ENCODE data around the gene WDPCP. TPM values are rescaled to one million over a fixed set of nuclear protein-coding genes. Genes with fewer than 3 reads are reported as not detected.

Gene WDPCP
- total RNA-seq, 1 donor from 2014 or later, result 14.1 TPM

- no peak overlapping the region for H3K4me3 Mint-ChIP-seq (ENCODE audit: low read depth)
- no peaks in the 10 kb centered on the region for H3K27me3 Mint-ChIP-seq
- H3K36me3 Mint-ChIP-seq (ENCODE audit: insufficient read depth), result peaks cover 26% of the 10 kb centered on the region
- DNase-seq (ENCODE audit: low spot score, unreplicated experiment), result no peak
- no peak for TF ChIP-seq CTCF (IDR thresholded peaks at IDR 0.05; ENCODE audit: unreplicated experiment)
- peaks cover 29% of the 10 kb centered on the region for H3K9me3 Mint-ChIP-seq (ENCODE audit: low read depth)
- no peak overlapping the region for H3K27ac Mint-ChIP-seq
- H3K4me1 Mint-ChIP-seq (ENCODE audit: low read depth), result no peaks in the 10 kb centered on the region
Observed at GRCh38 chr2:63465633-63466032, 122.6 kb downstream of the WDPCP start.

GRCh38 chr2:63463142-63463541 lies 125.1 kb downstream of the WDPCP start:
- Mint-ChIP-seq H3K4me3 (ENCODE audit: low read depth) (no peak overlapping the region), H3K27ac (no peak overlapping the region), H3K9me3 (ENCODE audit: low read depth) (peaks cover 36% of the 10 kb centered on the region), H3K36me3 (ENCODE audit: insufficient read depth) (peaks cover 36% of the 10 kb centered on the region), H3K27me3 (no peaks in the 10 kb centered on the region), H3K4me1 (ENCODE audit: low read depth) (no peaks in the 10 kb centered on the region)
- no peak for DNase-seq (ENCODE audit: low spot score, unreplicated experiment)
- TF ChIP-seq CTCF (IDR thresholded peaks at IDR 0.05; ENCODE audit: unreplicated experiment), result no peak

- no peaks in the 10 kb centered on the region for H3K27me3 Mint-ChIP-seq
- no peak for DNase-seq (ENCODE audit: low spot score, unreplicated experiment)
- H3K4me3 Mint-ChIP-seq (ENCODE audit: low read depth), result no peak overlapping the region
- H3K36me3 Mint-ChIP-seq (ENCODE audit: insufficient read depth), result peaks cover 1% of the 10 kb centered on the region
- TF ChIP-seq CTCF (IDR thresholded peaks at IDR 0.05; ENCODE audit: unreplicated experiment), result no peak
- no peak overlapping the region for H3K27ac Mint-ChIP-seq
- H3K9me3 Mint-ChIP-seq (ENCODE audit: low read depth), result no peaks in the 10 kb centered on the region
- no peaks in the 10 kb centered on the region for H3K4me1 Mint-ChIP-seq (ENCODE audit: low read depth)
Observed at GRCh38 chr2:63446658-63447057, 141.6 kb downstream of the WDPCP start.

- DNase-seq (ENCODE audit: low spot score, unreplicated experiment), result no peak
- H3K9me3 Mint-ChIP-seq (ENCODE audit: low read depth), result no peaks in the 10 kb centered on the region
Observed at GRCh38 chr2:63444565-63445288, 143.6 kb downstream of the WDPCP start.

GRCh38 chr2:63440612-63441011 lies 147.7 kb downstream of the WDPCP start:
- Mint-ChIP-seq H3K4me3 (ENCODE audit: low read depth) (no peak overlapping the region), H3K36me3 (ENCODE audit: insufficient read depth) (no peaks in the 10 kb centered on the region), H3K4me1 (ENCODE audit: low read depth) (no peaks in the 10 kb centered on the region), H3K9me3 (ENCODE audit: low read depth) (no peaks in the 10 kb centered on the region), H3K27me3 (no peaks in the 10 kb centered on the region), H3K27ac (no peak overlapping the region)
- no peak for DNase-seq (ENCODE audit: low spot score, unreplicated experiment)
- no peak for TF ChIP-seq CTCF (IDR thresholded peaks at IDR 0.05; ENCODE audit: unreplicated experiment)

More at GRCh38 chr2:63444565-63445288, 143.6 kb downstream of the WDPCP start:
- no peak for TF ChIP-seq CTCF (IDR thresholded peaks at IDR 0.05; ENCODE audit: unreplicated experiment)
- Mint-ChIP-seq H3K4me3 (ENCODE audit: low read depth) (no peak overlapping the region), H3K27me3 (no peaks in the 10 kb centered on the region), H3K36me3 (ENCODE audit: insufficient read depth) (peaks cover 1% of the 10 kb centered on the region), H3K4me1 (ENCODE audit: low read depth) (no peaks in the 10 kb centered on the region), H3K27ac (no peak overlapping the region)
